GM19395 (cell line): ENCODE measurements around the gene ANKH.
"Not testable (repeated sequence)": the region's sequence is repeated elsewhere in the genome, so short reads cannot be mapped to it uniquely, and the experiment has no call there.

Experiments
- ATAC-seq: cut with Tn5 transposase; IDR thresholded peaks from one replicate; pipeline ENCODE4 v1.9.1; 2021; ENCODE audit warnings: mild to moderate bottlenecking, moderate library complexity; ENCODE audit not compliant: unreplicated experiment

The ANKH gene

DNA sequence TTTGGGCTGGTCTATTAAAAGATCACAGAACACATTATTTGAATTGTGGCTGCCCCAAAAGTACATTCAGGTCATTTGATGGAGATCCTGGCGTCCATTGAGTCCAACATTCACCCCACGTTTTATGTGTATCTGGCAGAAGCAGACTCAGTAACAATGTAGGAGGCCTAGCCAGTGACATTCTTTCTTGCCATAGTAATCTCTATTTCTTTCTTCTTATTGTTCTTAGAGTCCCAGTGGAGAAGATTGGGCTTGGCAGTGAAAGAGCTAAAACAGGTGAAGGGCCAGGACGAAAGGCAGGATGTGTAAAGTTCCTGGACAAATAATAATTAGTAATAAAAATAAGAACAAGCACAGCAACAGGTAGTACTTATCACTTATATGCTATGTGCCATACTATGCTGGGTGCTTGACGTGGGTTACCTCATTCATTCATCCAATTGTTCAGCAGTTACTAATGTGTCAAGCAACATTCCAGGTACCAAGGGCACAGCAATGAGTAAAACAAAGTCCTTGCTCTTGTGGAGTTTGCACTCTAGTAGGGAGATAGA is 12.6 kb upstream of the ANKH start:
- no peak for ATAC-seq

DNA sequence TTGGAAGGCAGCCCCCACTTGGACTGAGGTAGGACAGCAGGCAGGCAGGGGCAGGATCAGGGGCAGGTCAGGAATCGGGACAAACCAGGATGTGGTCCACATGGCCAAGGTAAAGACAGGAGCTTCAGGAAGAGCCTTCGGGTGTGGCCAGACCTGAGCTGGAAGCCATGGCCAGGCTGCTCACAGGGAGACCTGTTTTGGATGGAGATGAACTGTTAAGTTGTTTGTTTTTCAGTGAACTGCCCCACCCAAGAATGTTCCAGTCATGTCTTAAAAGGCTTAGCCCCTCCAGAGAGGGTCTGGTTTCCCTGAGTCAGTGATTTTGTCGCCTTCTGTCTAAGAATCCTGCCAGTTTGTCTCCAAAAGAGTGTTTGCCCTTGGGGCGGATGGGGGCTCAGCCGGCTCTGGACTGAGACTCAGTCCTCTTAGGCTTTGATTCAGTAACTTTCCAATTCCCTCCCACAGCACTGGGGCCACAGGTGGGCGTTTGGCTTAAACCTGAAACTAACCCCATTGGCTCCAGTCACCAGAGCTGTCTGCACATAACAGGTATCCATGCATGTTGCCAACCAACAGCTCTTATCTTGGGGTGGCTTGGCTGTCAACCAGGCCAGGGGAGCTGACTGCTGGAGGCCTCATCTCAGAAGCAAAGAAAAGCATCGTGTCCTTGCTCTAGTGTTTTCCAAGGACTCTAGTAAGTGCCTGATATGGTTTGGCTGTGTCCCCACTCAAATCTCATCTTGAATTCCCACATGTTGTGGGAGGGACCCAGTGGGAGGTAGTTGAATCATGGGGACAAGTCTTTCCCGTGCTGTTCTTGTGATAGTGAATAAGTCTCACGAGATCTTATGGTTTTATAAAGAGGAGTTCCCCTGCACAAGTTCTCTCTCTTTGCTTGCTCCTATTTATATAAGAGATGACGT is 11.3 kb upstream of the ANKH start:
- no peak for ATAC-seq

DNA sequence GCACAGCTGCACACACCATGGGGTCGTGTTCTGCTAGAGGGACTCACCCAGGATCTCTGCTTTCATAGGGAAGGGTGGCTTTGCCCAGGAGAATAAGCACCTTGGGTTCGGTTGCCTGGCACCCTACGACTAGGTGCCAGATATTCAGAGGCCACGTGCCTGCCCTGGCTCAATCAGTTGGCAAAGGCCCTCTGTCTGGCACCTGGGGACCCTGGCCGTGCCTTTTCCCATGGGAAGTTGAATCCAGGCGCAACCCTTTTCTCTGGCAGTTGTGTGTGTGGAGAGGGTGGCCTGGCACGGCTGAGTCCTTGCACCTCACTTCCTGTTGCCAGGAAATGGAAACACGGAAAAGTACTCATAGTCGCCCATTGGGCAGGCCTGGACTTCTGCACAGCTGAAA is 10.2 kb upstream of the ANKH start:
- no peak for ATAC-seq

DNA sequence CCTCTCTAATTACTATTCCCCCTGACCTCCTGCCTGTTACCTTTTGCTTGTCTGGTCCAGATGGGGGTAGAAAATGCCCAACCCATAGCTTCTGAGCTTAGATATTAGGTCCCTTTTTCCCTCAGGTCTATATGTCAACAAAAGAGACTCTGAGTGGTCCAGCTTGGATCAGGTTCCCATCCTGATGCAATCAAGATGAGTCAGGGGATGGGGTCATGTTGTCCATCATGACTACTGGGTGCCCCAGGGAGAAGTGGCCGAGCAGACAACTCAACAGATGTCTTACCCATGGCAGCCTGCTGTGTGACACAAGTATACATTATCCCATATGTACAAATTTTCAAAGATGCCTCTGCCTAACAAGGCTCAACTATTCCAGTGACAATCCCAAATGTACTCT is 9.1 kb upstream of the ANKH start:
- ATAC-seq = no peak

DNA sequence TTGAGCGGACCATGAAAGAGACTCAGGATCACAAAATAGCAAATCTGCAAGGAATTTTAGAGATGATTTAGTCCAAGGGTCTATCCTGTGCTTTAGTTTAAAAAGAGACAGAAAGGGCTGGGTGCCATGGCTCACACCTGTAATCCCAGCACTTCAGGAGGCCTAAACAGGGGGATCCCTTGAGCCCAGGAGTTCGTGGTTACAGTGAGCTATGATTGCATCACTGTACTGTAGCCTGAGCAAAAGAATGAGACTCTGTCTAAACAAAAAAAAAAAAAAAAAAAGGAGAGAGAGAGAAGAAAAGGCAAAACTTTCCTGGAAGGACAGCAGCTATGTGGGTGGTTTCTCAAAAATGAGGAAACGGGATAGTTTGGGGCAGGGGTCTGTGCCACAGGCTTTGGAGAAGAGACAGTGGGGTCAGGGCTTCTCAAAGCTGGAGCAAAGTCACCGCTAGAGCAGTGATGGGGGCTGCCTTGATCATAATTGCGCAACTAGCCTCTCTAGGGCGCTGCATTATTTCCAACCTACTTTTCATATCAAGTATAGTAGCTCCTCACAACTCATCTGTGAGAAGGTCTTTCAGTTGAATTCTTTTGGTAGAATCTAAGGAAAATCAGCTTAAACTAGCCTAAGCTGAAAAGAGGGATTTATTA is 8.5 kb upstream of the ANKH start:
- ATAC-seq = no peak

DNA sequence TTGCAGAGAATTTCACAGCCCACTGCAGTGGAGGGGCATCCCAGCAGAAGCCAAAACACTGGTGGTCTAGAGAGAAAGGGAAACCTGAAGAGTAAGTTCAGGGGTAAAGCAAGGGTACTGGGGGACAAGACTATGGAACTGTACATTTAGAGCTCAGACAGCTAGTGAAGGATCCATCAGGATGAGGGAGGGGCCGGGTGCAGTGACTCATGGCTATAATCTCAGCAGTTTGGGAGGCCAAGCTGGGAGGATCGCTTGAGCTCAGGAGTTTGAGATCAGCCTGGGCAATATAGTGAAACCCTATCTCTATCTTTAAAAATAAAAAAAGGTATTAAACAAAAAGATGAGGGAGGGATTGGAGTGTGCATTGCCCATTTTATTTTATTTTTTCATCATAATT is 7.8 kb upstream of the ANKH start:
- ATAC-seq = no peak

DNA sequence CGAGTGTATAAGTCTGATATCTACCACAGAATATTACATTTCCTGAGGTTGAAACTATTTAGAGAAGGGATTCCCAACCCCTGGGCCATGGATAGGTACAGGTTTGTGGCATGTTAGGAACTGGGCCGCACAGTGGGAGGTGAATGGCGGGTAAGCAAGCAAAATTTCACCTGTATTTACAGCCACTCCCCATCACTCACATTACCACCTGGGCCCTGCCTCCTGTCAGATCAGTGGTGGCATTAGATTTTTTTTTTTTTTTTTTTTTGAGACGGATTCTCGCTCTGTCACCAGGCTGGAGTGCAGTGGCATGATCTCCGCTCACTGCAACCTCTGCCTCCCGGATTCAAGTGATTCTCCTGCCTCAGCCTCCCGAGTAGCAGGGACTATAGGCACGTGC is 6.6 kb upstream of the ANKH start:
- ATAC-seq = not testable (repeated sequence)

DNA sequence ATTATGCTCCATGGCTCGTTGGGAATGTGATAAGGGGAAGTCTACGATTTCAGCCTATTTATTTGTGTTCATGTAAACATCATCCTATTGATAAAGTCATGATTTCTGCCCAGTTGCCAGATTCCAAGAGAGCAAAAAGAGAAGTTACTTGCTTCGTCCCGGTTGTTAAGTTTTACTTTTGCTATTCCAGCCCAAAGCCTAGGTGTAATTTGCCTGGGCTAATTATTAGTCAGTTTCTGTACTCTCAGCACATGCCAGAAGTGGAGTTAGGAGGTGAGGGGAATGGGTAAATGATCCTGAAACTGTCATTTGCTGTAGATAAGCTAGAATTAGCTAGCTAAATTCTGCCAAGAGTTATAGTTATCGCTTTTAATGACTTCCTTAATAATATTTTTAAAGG is 4.5 kb upstream of the ANKH start:
- ATAC-seq = no peak

DNA sequence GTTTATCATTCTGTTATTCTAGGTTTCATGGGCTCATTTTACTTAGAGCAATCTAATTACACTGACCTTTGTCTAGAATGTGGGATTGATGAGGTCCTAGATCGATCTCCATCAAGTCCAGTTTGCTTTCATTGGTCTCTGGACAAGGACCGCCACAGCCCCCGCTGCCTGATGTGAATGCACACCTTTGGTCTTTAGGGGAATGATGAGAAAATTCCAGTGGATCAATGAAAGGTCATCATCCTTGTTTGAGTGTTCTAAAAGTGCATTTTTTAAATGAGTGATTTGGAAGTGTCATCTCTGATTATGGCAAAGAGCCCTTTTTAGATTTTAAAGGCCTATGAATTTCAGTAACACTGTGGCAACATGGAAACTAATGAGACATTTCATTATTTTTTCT is 2.2 kb upstream of the ANKH start:
- no peak for ATAC-seq

DNA sequence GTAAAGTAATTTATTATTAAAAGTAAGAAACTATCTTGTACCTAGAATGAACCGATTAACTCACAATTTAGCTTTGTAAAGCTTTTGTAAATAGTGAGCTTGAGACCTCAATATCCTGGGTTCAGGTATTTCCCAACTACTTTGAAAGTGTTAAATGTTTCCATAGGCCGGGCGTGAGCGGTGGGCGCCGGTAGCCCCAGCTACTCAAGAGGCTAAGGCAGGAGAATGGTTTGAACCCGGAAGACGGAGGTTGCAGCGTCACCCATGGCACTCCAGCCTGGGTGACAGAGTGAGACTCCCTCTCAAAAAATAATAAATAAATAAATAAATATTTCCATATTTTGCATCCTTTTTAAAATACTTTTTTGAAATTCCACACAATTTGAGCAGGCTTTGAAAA is 1.5 kb upstream of the ANKH start:
- no peak for ATAC-seq

DNA sequence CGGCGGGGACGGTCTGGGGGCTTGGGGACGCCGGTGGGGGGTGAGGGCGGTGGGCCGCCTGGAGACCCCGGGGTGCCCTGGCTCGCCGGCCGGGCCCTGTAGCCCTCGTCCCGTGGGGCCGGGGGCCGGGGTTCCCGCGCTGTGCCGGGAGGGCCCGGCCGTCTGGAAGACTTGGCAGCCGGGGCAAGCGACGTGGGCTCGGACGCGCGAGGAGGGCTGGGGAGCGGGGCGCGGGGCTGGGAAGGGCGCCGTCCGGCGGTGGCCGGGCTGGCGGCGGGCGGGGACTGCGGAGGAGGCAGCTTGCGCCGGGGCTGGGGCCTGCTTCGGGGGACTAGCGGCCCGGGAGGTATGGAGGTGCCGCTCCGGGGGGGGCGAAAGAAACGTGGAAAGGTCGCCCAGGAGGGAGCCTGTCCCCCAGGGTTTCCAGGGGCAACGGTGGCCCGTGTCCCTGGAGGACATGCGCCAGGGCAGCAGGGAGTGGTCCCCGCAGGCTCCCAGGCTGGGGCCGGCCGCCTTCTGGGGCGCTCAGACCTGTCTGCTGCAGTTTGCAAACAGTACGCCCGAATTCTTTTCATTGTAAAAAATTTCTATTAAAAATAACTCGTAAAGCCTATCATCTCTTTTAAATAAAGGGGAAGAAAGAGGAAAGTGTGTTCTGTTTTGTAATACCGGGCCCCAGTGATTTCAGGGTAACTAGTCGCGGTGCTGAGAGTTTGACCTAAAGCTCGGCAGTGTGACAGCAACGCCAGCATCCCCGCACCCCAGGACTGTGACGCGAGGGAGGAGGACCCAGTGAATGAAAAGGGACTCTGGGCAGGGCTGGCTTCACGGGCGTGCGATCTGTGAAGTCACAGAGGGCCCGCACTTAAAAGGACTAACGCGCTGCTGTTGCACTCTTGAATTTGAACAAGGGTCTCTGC is 752 bp upstream of the ANKH start:
- peak; percentile 52 for ATAC-seq

DNA sequence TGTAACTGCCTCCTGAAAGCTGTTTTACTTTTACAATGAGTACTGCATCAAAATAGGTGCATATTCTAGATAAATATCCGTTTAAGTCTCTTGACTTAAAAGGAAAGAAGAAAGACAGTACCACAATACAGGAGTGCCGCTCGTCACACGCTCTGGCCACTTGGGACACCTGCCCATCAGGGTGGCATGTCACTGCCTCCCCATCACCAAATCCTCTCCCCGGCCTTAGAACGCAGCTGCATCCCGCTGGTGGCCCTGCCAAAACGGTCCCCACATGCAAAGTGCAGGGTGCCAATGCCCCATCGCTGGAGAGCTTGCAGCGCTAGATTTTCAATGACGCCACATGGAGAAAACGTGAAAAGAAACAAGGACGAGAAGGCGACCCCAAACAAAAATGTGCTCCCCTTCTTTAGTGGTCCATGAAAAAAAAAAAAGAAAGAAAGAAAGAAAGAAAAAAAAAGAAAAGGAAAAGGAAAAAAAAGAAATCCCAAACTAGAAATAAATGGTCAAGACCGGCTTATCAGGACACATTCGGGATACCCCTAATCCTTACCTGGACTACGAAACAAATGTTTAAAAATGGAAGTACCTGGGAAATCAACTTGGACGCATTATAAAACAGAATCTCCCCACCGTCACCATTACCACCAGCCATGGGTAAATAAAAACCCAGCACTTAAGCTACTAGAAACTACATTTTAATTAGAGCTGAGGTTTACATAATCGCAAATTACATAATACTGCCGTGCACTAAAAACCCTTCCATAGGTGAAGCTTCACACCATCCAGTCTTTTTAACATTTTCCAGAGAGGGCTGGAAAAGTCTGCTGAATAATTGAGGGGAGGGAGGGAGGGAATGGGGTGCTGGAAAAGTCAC is 1.0 kb downstream of the ANKH start:
- ATAC-seq = no peak

DNA sequence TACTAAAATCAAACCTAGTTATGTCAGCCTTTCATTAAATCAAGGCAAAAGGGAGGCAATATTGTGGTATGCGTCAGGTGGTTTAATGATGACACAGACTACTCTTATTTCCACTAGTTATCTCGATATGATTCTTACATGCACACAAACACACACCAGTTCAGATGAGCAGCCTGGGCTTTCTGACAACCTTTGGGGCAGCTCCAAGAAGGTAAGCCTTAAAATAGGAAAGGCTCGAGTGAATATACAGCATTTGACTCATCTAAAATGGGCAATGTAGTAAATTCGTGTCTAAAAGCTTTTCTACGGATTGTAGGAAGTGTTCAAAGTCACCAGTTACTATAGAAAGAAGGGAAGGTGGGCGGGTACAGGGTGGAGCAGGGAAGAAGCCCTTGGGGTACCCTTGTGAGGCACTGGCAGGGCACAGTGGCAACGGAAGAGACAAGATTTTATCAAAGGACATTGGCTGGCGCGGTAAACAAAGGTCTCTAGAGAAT is 1.9 kb downstream of the ANKH start:
- ATAC-seq = no peak

DNA sequence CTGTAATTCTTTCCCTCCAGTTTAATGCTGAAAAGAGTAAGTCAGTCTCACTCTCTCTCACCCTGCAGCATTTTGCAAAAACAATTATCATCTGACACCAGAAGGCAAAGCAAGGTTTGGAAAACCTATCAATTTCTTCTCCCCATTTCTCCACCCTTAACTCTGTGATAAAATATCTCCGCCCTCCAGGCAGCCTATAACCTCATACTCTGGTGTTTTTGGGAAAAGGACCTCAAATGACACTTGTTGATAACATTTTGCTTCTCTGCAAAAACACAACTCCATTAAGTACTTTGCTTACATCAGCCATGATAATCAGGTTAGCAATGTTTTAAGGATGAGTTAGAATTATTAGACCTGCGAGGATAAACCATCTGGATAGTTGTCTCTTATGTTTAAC is 2.3 kb downstream of the ANKH start:
- ATAC-seq = no peak

DNA sequence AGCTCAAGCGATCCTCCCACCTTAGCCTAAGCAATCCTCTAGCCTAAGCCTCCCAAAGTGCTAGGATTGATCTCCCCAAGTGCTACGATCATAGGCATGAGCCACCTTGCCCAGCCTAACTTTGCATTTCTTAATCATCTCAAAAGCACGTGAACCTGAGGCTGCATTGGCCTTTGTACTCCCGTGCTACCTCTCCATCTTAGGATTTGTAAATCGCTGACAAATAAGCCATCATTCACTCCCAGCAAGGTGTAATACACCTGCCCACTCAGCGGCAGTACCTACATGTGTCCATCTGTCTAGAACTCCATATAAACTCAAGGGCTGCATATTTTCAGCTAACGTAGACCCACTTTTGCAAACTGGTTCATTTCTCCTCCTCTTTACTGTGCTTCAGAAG is 2.8 kb downstream of the ANKH start:
- ATAC-seq = no peak

DNA sequence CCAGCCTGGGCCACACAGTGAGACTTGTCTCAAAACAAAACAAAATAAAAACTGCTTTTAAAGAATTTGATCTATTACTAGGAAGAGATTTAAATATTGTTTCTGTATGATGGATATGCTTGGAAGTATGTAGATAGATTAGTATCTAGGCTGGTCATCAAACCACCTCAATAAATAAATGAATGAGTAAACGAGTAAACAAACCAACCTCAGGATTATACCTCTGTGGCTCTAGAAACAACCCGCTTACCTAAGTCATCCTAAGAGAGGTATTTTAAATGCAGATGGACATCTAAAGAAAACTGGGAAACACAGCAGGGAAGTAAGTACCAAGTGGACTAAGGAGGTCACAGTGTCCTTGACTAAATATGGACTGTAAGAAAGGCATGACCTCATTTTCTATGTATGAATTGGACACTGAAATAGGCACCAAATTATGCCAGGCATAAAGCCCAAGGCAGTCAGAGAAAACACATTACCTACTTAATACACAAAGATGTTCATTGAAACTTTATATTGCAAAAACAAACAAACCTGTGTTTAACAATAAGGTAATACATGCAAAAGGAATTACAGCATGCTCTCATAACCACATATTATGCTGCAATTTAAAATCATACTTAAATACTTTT is 7.3 kb downstream of the ANKH start:
- ATAC-seq = no peak

DNA sequence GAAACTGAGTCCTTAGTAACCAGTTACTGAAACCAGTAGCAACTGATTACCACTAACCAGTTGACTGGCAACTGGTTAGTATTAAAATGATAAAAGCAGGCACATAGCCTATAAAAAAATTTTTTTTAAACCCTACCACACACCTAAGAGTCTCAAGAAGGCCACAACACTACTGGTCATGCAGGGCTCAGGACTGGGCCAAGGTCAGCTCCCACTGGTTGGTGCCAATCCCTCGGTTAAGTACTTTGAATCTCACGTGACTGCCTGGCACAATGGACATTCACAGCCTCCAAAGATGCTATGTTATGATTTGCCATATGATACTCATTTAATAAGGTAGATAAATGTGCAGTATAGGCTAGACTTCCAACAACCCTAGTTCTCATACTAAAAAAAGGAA is 8.5 kb downstream of the ANKH start:
- ATAC-seq = no peak

DNA sequence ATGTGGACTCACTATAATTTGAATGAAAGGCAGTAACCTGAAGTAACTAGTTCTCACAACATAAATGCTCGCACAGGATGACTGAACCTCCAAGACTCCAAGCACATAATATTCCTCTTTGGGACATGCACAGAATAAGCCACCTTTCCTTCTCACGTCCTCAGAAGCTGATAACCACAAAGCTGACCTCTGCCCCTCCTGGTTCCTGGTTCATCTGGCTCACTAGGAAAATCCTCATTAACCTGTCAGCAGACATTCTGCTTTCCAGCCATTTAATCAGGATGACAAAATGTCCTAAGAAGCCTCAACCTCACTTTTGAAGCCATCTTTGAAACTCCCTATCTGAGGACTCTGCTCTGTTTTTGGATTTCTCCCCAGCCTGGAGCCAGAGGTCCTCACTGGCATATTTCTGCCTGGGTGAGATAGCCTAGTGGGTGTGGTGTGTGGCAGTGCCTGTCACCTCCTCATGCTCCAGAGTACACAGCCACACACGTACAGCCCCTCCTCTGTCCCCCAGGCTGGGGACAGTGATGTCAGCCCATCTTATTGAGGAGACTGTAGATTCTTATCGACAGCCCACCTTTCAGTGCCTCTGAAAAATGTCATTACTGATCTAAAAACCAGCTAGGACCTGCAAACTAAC is 10.3 kb downstream of the ANKH start:
- ATAC-seq = no peak

DNA sequence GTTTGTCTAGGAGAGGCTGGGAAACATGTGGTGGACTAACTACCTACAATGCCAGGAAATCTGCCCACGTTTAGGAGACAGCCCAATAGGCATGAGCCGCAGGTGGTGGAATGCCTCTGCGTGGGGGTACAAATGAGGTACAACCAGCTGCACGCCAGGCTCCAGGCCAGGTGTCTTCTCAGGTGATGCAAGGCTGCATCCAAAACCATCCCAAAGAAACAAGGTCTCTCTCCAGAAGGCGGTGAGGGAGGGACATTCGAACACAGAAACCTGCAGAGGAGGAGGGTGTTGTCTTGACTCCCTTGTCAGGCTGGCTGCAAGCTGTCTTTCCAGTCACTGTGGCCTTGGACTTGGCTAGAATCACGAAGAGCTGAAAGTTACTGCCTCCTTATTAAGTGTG is 11.6 kb downstream of the ANKH start:
- ATAC-seq = no peak
